H9 (cell line): ENCODE measurements around the gene ARNT2. TPM values are rescaled to one million over a fixed set of nuclear protein-coding genes. Genes with fewer than 3 reads are reported as not detected.

Experiments
- DNase-seq: peaks from one replicate; pipeline ENCODE4 v3.0.0-alpha.2; 2017
- H2AFZ ChIP-seq: one replicate; pipeline ENCODE4 v1.6.1; 2013; ENCODE audit warnings: mild to moderate bottlenecking, low read length, control low read depth, moderate library complexity
- H2AK5ac ChIP-seq: 2 replicates; pipeline ENCODE4 v1.6.1; 2013; ENCODE audit warnings: low read length, control low read depth, mixed read lengths; ENCODE audit not compliant: insufficient read length
- H2BK120ac ChIP-seq: one replicate; pipeline ENCODE4 v1.6.1; 2013; ENCODE audit warnings: low read depth, mild to moderate bottlenecking, low read length, control low read depth, inconsistent platforms; ENCODE audit not compliant: poor library complexity, severe bottlenecking
- H2BK12ac ChIP-seq: 2 replicates; pipeline ENCODE4 v1.6.1; 2013; ENCODE audit warnings: low read length, control low read depth, mixed read lengths, low read depth; ENCODE audit not compliant: insufficient read length
- H2BK15ac ChIP-seq: 2 replicates; pipeline ENCODE4 v1.6.1; 2013; ENCODE audit warnings: low read depth, low read length, control low read depth
- H2BK20ac ChIP-seq: one replicate; pipeline ENCODE4 v1.6.1; 2013; ENCODE audit warnings: low read depth, mild to moderate bottlenecking, low read length, control low read depth, inconsistent platforms; ENCODE audit not compliant: poor library complexity, severe bottlenecking
- H2BK5ac ChIP-seq: 2 replicates; pipeline ENCODE4 v1.6.1; 2013; ENCODE audit warnings: low read length, control low read depth, mixed read lengths; ENCODE audit not compliant: insufficient read length
- H3K14ac ChIP-seq: 2 replicates; pipeline ENCODE4 v1.6.1; 2013; ENCODE audit warnings: low read length, control low read depth; ENCODE audit not compliant: insufficient read depth
- H3K18ac ChIP-seq: 2 replicates; pipeline ENCODE4 v1.6.1; 2013; ENCODE audit warnings: low read depth, mild to moderate bottlenecking, mixed read lengths, low read length, control low read depth; ENCODE audit not compliant: insufficient read length
- H3K23ac ChIP-seq: 2 replicates; pipeline ENCODE4 v1.6.1; 2013; ENCODE audit warnings: low read length, control low read depth, mixed read lengths, low read depth; ENCODE audit not compliant: insufficient read length
- H3K23me2 ChIP-seq: 2 replicates; pipeline ENCODE4 v1.6.1; 2013; ENCODE audit warnings: low read depth, mild to moderate bottlenecking, mixed read lengths, low read length, control low read depth; ENCODE audit not compliant: insufficient read length, poor library complexity, severe bottlenecking
- H3K27ac ChIP-seq: 2 replicates; pipeline ENCODE4 v1.5.1; 2013; ENCODE audit warnings: low read length, control low read depth, mixed read lengths, low read depth; ENCODE audit not compliant: insufficient read length
- H3K27me3 ChIP-seq: 2 replicates; pipeline ENCODE4 v1.6.1; 2013; ENCODE audit warnings: low read length, control low read depth, inconsistent platforms; ENCODE audit not compliant: insufficient read depth
- H3K4ac ChIP-seq: 2 replicates; pipeline ENCODE4 v1.6.1; 2013; ENCODE audit warnings: low read depth, mild to moderate bottlenecking, control low read depth, inconsistent platforms, low read length, moderate library complexity
- H3K4me1 ChIP-seq: 2 replicates; pipeline ENCODE4 v1.6.1; 2013; ENCODE audit warnings: low read length, control low read depth, inconsistent platforms; ENCODE audit not compliant: insufficient read depth
- H3K4me2 ChIP-seq: 2 replicates; pipeline ENCODE4 v1.6.1; 2013; ENCODE audit warnings: low read length, control low read depth, mixed read lengths; ENCODE audit not compliant: insufficient read length, insufficient read depth
- H3K56ac ChIP-seq: 2 replicates; pipeline ENCODE4 v1.6.1; 2013; ENCODE audit warnings: low read depth, mild to moderate bottlenecking, mixed read lengths, low read length, control low read depth; ENCODE audit not compliant: insufficient read length
- H3K79me1 ChIP-seq: 2 replicates; pipeline ENCODE4 v1.6.1; 2013; ENCODE audit warnings: low read depth, mild to moderate bottlenecking, moderate library complexity, low read length, control low read depth, inconsistent platforms; ENCODE audit not compliant: insufficient read depth, poor library complexity, severe bottlenecking
- H3K79me2 ChIP-seq: 2 replicates; pipeline ENCODE4 v1.6.1; 2013; ENCODE audit warnings: low read length, control low read depth, inconsistent platforms; ENCODE audit not compliant: insufficient read depth
- H3K9ac ChIP-seq: 2 replicates; pipeline ENCODE4 v1.6.1; 2013; ENCODE audit warnings: low read length, control low read depth, mixed read lengths; ENCODE audit not compliant: insufficient read length; ENCODE audit errors: extremely low read depth
- H3K9me3 ChIP-seq: one replicate; pipeline ENCODE4 v1.6.1; 2013; ENCODE audit warnings: low read depth, low read length, inconsistent platforms; ENCODE audit not compliant: control insufficient read depth
- H3T11ph ChIP-seq: one replicate; pipeline ENCODE4 v1.6.1; 2013; ENCODE audit warnings: mild to moderate bottlenecking, low read length, control low read depth, inconsistent platforms
- H4K20me1 ChIP-seq: one replicate; pipeline ENCODE4 v1.6.1; 2013; ENCODE audit not compliant: control insufficient read depth, insufficient read length, insufficient read depth
- H4K5ac ChIP-seq: 2 replicates; pipeline ENCODE4 v1.6.1; 2013; ENCODE audit warnings: low read depth, mild to moderate bottlenecking, mixed read lengths, low read length, control low read depth; ENCODE audit not compliant: insufficient read length
- H4K8ac ChIP-seq: replicated peaks from 2 replicates; pipeline ENCODE4 v1.6.1; 2013; ENCODE audit warnings: low read length, control low read depth, mixed read lengths, low read depth; ENCODE audit not compliant: insufficient read length
- H4K91ac ChIP-seq: 2 replicates; pipeline ENCODE4 v1.6.1; 2013; ENCODE audit warnings: low read depth, mild to moderate bottlenecking, moderate library complexity, mixed read lengths, low read length, control low read depth; ENCODE audit not compliant: insufficient read length
- H3K27ac Mint-ChIP-seq, 3 experiments: 2 replicates in 2 of 3; 3 replicates in 1 of 3; pipeline ENCODE4 v1.8.0; 2020 to 2021; ENCODE audit warnings: mixed read lengths in 3 of 3, mild to moderate bottlenecking in 1 of 3, moderate library complexity in 1 of 3
- H3K27me3 Mint-ChIP-seq: 2 replicates; pipeline ENCODE4 v1.8.0; 2021; ENCODE audit warnings: low read depth, mild to moderate bottlenecking, moderate library complexity, mixed read lengths
- H3K36me3 Mint-ChIP-seq, 3 experiments: 2 replicates in 2 of 3; 3 replicates in 1 of 3; pipeline ENCODE4 v1.8.0; 2020 to 2021; ENCODE audit warnings: low read depth in 3 of 3, mixed read lengths in 3 of 3; ENCODE audit not compliant: insufficient read depth in 1 of 3
- H3K4me1 Mint-ChIP-seq, 2 experiments: 2 replicates each; pipeline ENCODE4 v1.8.0; 2020; ENCODE audit warnings: mixed read lengths in 2 of 2
- H3K4me3 Mint-ChIP-seq, 2 experiments: 2 replicates in 1 of 2; 3 replicates in 1 of 2; pipeline ENCODE4 v1.8.0; 2020 to 2021; ENCODE audit warnings: mild to moderate bottlenecking in 2 of 2, mixed read lengths in 2 of 2, moderate library complexity in 1 of 2
- H3K9me3 Mint-ChIP-seq, 2 experiments: 2 replicates in 1 of 2; 3 replicates in 1 of 2; pipeline ENCODE4 v1.8.0; 2020; ENCODE audit warnings: mild to moderate bottlenecking in 2 of 2, mixed read lengths in 2 of 2, moderate library complexity in 1 of 2
- CTCF ChIP-seq: fragments of 200-600 bp; sonication (generic); conservative IDR thresholded peaks from 3 replicates; pipeline ENCODE4 v1.8.0; 2021; ENCODE audit warnings: antibody characterized with exemption, mild to moderate bottlenecking
- WGBS: extraction: QIAGEN DNeasy Blood & Tissue Kit; methylation state at CpG from one replicate; pipeline ENCODE4 v1.1.7; 2013; ENCODE audit warnings: missing lambda C conversion rate, low lambda C conversion rate, mixed read lengths; ENCODE audit not compliant: insufficient read length; ENCODE audit errors: extremely low coverage; 5-methylcytosine and 5-hydroxymethylcytosine counted together
- total RNA-seq: library from RNA; stranded (reverse); gene quantifications from 2 replicates; pipeline ENCODE4 v1.2.1, GENCODE V29; 2021

The ARNT2 gene
- total RNA-seq, 1 experiment from 2014 or later = 10.5 TPM

- Histone ChIP-seq H3K79me1 (no peaks in the 10 kb centered on the region), H3T11ph (no peak overlapping the region), H3K4ac (no peak overlapping the region), H3K18ac (no peak overlapping the region), H3K79me2 (no peaks in the 10 kb centered on the region), H3K9me3 (no peaks in the 10 kb centered on the region), H2AK5ac (no peak overlapping the region), H3K27ac (no peak overlapping the region), H4K91ac (no peak overlapping the region), H2BK12ac (no peak overlapping the region), H3K23ac (no peak overlapping the region), H2BK20ac (no peak overlapping the region), H4K5ac (no peak overlapping the region), H3K23me2 (peaks cover 3% of the 10 kb centered on the region), H2AFZ (no peak overlapping the region), H3K56ac (no peak overlapping the region), H3K9ac (no peak overlapping the region), H4K20me1 (peaks cover 3% of the 10 kb centered on the region), H3K4me2 (no peak overlapping the region), H2BK5ac (no peak overlapping the region), H3K27me3 (no peaks in the 10 kb centered on the region), H3K14ac (no peak overlapping the region), H2BK15ac (no peak overlapping the region), H4K8ac (no peak overlapping the region), H2BK120ac (no peak overlapping the region), H3K4me1 (peaks cover 2% of the 10 kb centered on the region; the same call in 1 of the 2 replicates)
- no CpG with 5 or more reads among the region's 6 CpGs for WGBS
- H3K4me1 Mint-ChIP-seq = peaks cover 13 to 15% of the 10 kb centered on the region in 2 experiments
- H3K4me3 Mint-ChIP-seq = no peak overlapping the region
- DNase-seq = no peak
- H3K27me3 Mint-ChIP-seq = no peaks in the 10 kb centered on the region
- H3K9me3 Mint-ChIP-seq = no peaks in the 10 kb centered on the region
- no peak overlapping the region; a peak in 1 of 7 replicates for H3K27ac Mint-ChIP-seq
- no peak for TF ChIP-seq CTCF
- peaks cover 0 to 14% (median 0%) of the 10 kb centered on the region in 3 experiments; a peak in 2 of 7 replicates for H3K36me3 Mint-ChIP-seq
Observed at GRCh38 chr15:80574590-80574989, 170.4 kb downstream of the ARNT2 start.
